Cortex of kidney (tissue), 1 donor: ENCODE measurements around the gene MAML3.

Source experiments
- DNase-seq: peaks from one replicate; lab custom pipeline; 2025; lab: John Stamatoyannopoulos, UW

Gene MAML3

GRCh38 chr4:139754938-139755337 lies 399.0 kb downstream of the MAML3 start:
- no peak for DNase-seq

- DNase-seq: no peak
Measured at GRCh38 chr4:139753686-139754085, 400.3 kb downstream of the MAML3 start.

- no peak for DNase-seq
Measured at GRCh38 chr4:139749835-139750498, 404.0 kb downstream of the MAML3 start.

- DNase-seq: no peak
Measured at GRCh38 chr4:139749338-139749737, 404.6 kb downstream of the MAML3 start.

GRCh38 chr4:139746431-139747171 lies 407.4 kb downstream of the MAML3 start:
- DNase-seq: no peak

GRCh38 chr4:139745111-139745639 lies 408.8 kb downstream of the MAML3 start:
- no peak for DNase-seq

GRCh38 chr4:139744232-139744631 lies 409.8 kb downstream of the MAML3 start:
- DNase-seq: no peak

- DNase-seq: no peak
Measured at GRCh38 chr4:139743027-139743426, 411.0 kb downstream of the MAML3 start.

- DNase-seq: no peak
Measured at GRCh38 chr4:139740531-139741041, 413.4 kb downstream of the MAML3 start.

- no peak for DNase-seq
Measured at GRCh38 chr4:139740121-139740520, 413.9 kb downstream of the MAML3 start.

GRCh38 chr4:139738846-139739613 lies 415.0 kb downstream of the MAML3 start:
- no peak for DNase-seq

GRCh38 chr4:139736661-139737060 lies 417.3 kb downstream of the MAML3 start:
- no peak for DNase-seq

- no peak for DNase-seq
Measured at GRCh38 chr4:139736274-139736660, 417.7 kb downstream of the MAML3 start.

GRCh38 chr4:139735381-139736273 lies 418.4 kb downstream of the MAML3 start:
- DNase-seq: no peak

- DNase-seq: peak; percentile 39
Measured at GRCh38 chr4:139734875-139735380, 419.1 kb downstream of the MAML3 start.

- DNase-seq: no peak
Measured at GRCh38 chr4:139734201-139734874, 419.6 kb downstream of the MAML3 start.

GRCh38 chr4:139732991-139733570 lies 420.9 kb downstream of the MAML3 start:
- no peak for DNase-seq

- no peak for DNase-seq
Measured at GRCh38 chr4:139728840-139729239, 425.1 kb downstream of the MAML3 start.

GRCh38 chr4:139728146-139728545 lies 425.8 kb downstream of the MAML3 start:
- no peak for DNase-seq

- DNase-seq: no peak
Measured at GRCh38 chr4:139726615-139727014, 427.4 kb downstream of the MAML3 start.
